ENCODE results near the gene NUP133.
"Not testable (repeated sequence)": the region's sequence is repeated elsewhere in the genome, so short reads cannot be mapped to it uniquely, and the experiment has no call there.

NUP133 gene

DNA sequence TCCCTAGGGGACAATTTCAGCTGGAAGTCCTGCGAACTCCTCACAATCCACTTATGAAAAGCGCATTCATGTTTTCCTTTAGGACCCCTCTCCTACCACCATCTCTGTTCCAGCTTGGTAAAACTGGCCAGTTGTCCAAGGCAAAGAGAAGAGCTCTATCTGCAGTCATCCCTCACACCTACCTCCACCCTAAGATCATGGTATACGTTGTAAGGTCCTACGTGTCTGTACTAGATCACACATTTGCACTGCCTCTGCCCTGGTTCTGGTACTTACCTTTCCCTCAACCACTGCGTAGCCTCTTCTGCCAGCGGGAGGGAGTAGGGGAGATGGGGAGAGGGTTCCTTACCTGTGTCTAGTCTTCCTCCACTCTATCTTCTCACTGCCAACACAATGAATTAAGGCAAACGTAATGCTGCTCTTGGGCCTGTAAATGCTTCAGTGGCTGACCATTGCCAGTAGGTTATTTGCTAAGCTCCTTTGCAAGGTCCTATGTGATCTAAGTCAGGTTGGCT lies 739 bp upstream of the NUP133 start:
- DNase-seq: no peak

DNA sequence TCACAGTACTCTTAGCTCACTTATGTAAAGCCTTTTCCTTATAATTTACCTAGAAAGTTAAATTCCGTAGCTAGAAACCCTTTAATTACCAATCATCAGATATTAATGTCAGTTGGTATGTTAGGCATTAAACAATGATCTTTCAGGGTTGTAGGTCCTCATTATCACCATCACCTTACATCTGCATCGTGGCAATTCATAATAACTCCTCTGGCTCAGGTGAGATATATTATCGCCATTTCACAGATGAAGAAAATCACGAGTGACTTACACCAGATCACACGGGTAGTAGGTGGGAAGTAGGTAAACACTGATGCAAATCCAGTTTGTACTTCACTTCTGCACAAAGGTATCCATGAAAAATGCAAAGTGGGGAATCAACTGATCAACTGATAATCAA lies 639 bp downstream of the NUP133 start:
- no peak for DNase-seq

DNA sequence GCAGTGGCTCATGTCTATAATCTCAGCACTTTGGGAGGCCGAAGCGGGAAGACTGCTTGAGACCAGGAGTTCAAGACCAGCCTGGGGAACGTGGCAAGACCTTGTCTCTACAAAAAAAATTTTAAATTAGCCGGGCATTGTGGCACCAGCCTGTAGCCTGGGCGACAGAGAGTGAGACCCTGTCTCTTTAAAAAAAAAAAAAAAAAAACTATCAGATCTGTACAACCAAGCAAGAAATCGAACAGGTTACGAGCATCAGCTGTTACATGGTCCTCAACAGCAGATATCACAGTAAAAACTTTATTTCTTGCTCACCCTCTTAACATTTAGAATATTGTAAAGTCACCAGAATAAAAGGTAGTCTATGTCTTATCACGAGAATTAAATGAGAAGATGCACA lies 1.5 kb downstream of the NUP133 start:
- no peak for DNase-seq

DNA sequence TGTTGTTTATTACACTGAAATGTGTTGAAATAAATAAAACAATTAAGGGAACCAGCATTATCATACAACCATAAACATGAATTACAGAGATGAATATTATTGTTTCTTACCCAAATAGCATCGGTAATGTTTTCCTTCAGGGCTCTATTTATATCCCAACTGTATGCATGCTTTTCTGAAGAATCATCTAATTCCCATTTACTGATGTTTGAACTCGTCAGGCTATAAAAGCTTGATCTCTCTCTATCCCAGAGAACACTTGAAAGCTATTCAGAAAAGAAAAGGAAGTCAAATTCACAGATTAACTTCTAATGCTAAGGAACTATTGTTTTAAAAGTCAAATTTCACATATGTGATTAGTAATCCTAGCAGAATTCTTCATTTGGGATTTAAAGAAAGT lies 12.4 kb downstream of the NUP133 start:
- DNase-seq: no peak

DNA sequence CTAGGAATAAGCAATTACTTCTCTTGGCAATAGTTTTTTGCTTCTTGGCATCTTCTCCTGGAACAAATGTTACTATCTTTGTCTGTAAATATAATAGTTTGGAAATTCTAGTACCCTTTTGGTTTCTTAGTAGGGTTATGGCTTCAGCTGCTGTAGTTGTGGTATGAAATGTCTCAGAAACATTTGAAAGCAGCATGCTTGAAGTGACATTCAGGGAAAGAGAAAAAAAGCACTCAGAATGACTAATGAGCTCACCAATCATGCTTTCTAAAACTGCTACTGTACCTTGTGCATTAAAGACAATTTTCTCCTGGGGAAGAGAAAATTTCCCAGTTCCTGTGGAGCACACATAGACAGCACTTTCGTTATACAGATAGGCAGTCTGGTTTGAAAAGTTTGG lies 21.0 kb downstream of the NUP133 start:
- no peak for DNase-seq

DNA sequence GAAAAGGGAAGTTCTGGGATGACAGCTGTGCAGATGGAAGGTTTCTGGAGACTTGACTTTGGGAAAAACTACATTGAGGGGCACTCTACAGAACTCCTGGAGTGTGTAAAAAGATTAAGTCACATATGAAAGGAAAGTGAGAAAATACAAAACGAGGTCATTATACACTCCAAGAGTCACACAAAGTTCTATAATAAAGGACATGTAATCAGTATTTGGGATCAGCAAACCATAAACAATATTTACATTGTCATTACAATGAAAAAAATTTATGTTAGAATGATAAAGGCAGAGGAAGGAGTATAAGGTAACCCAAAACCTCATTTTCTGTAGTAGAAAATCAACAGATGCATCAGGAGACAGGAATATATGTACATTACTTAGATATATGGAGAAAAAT lies 22.8 kb downstream of the NUP133 start:
- no peak for DNase-seq

DNA sequence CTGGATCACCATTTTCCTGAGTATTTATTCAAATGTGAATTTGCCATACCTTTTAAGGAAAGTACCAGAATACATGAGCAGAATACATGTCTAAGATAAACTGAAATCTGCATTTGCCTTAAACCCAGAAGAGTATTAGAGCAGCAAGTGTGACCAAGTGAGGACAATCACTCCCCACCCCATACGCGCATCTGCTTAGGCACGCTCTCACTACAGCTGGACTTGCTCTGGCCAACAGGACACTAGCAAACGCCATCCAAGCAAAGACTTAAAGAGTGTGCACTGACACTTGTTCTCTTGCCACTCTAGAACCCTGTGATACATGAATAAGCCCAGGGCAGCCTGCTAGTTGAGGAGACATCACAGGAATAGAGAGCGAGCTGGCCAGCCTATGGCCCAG lies 25.6 kb downstream of the NUP133 start:
- no peak for DNase-seq

DNA sequence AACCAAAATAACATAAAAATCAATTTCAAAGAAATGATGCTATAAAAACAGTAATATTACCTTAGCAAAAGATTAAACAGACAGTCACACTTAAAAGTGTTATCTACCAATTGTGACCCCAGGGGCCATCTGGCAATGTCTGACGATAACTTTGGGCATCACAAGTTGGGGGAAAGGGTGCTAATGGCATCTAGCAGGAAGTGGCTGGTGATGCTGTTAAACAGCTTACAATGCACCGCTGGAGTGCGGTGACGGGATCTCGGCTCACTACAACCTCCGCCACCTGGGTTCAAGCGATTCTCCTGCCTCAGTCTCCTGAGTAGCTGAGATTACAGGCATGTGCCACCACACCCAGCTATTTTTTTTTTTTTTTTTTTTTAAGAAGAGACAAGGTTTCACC lies 27.6 kb downstream of the NUP133 start:
- DNase-seq: no peak

DNA sequence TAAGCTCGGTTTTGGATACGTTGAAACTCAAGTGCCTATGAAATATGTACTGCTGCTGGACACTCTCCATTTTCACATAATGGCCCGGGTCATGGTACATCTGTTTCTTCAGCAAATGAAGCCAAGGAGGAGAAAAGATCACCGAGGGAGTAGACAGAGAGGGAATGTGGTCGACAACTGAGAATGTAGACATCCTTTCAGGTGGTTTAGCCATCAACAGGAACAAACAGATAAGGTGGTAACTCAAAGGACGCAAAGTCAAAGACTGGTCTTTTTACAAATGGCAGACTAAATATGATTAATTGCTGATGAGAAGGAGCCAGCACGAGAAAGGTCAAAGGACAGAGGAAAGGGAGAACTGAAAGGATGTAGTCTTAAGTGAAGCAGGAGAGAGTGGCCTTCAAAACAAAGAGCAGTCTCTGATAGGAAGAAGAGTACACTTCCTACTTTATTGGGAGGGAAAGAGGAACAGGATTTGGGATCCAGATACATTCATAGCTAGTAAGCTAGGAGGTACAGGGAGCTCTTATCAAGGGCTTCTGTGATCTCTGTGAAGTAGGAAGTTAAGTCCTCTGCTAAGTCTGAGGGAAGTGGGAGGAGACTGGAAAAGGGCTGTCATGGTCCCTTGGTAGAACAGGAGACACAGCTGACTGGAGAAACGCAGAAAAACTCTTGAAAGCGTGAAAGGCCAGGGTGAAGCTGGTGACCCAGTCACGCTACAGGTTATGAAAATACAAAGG lies 28.3 kb downstream of the NUP133 start:
- DNase-seq: no peak

DNA sequence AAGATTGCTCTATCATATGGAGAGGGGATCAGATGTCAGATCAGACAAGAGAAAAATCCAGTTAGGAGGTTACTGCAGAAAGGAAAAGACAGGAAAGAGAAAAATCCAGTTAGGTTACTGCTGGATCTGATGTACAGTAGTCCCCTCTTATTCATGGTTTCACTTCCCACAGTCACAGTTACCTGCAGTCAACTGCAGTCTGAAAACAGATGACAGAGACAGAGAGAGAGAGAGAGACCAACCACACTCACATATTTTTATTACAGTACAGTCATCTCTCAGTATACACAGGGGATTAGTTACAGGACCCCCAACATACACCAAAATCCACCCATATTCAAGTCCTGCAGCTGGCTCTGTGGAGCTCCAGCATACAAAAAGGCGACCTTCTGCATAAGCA lies 29.3 kb downstream of the NUP133 start:
- DNase-seq: peak; percentile 6

DNA sequence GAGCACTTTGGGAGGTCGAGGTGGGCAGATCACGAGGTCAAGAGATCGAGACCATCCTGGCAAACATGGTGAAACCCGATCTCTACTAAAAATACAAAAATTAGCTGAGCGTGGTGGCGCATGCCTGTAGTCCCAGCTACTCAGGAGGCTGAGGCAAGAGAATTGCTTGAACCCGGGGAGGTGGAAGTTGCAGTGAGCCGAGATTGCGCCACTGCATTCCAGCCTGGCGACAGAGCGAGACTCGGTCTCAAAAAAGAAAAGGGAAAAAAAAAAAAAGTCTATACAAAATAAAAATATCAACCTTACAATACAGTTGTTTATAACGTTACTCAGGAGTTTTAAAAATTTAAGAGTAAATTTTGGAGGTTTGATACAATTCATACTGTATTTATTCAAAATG lies 32.3 kb downstream of the NUP133 start:
- not testable (repeated sequence) for DNase-seq

DNA sequence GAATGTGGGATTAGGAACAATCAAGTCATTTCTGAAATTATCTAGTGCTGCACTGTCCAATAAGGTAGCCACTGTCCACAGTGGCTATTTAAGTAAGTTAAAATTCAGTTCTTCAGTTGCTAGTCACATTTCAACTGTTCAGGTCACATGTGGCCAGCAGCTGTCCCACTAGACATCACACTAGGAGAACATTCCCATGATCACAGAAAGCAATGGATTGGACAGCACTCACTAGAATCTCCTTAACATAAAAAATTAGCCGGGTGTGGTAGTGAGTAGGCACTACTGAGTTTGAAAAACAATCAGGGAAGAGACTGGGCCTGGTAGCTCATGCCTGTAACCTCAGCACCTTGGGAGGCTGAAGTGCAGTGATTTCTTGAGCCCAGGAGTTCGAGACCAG lies 33.6 kb downstream of the NUP133 start:
- DNase-seq: no peak

DNA sequence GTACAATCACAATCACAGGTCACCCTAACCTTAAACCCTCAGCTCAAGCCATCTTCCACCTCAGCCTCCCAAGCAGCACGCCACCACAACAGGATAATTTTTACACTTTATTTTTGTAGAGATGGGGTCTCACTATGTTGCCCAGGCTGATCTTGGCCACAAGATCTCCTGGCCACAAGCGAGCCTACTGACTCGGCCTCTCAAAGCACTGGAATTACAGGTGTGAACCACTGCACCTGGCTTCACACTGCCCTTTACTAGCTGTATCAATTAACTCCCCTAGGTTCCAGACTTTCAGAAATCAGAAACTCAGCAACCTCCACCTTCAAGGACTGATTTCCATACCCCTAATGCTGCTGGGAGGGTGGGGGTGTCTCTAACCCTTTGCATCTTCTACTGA lies 37.0 kb downstream of the NUP133 start:
- DNase-seq: no peak

DNA sequence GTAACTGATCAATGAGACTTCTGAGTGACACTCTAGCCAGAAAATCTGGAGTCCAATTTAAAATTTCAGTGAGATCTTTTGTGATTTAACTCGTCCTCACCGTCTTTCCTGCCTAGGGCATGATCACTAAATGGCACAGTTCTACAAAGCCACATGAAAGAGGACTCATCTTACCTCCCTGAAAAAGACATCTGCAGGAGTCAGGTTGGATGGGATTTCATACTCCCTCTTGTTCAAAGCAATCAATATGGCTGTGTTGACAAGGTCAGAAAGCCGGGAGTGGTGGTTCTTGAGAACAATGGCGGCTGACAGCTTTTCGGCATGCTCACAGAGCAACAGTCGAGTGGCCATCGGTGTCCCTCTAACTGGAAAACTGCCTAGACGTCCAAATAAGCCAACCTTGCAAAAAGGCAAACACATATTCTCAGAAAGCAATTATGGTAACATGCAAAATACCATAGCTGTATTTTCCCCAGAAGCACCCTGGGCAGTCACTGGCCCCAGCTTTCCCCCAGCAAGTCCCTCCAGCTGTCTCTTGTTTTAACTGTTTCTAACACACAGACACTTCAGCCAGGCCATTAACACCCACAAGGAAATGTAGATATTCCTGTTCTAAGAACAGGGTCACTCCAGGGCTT lies 37.6 kb downstream of the NUP133 start:
- no peak for DNase-seq

DNA sequence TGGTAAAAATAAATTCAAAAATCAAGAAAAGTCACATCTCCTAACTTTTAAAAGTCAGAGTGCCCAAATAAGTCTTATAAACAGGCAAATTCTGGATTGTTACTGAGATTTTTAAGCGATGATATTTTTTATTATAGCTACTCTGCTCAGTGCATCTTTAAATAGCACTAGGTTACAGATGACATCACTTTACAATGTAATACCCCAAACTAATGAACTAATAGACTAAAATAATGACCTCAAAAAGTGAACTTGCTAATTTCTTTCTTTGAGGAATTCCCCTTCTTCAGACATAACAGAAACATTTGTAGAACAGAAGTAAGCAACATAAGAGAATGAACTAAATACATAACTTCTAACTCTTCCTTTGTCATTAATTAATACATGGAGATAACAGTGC lies 41.3 kb downstream of the NUP133 start:
- DNase-seq: no peak

DNA sequence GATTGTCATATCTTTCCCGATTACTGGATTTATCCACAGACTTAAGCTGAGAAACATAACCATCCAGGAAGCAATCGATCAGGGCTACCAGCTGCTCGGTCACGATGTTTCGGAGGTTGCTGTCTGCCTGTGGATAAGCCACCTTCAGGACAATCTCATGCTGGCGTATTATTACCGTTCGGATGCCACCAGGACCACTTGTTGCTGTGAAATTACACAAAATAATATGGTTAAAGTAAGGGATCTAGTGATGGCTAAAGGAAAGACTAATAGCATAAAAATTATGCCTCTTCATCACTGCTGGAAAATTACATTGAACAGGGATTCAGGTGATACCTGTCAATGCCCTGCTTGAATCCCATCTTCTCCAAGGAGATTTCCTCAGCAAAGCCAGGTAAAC lies 43.5 kb downstream of the NUP133 start:
- no peak for DNase-seq

DNA sequence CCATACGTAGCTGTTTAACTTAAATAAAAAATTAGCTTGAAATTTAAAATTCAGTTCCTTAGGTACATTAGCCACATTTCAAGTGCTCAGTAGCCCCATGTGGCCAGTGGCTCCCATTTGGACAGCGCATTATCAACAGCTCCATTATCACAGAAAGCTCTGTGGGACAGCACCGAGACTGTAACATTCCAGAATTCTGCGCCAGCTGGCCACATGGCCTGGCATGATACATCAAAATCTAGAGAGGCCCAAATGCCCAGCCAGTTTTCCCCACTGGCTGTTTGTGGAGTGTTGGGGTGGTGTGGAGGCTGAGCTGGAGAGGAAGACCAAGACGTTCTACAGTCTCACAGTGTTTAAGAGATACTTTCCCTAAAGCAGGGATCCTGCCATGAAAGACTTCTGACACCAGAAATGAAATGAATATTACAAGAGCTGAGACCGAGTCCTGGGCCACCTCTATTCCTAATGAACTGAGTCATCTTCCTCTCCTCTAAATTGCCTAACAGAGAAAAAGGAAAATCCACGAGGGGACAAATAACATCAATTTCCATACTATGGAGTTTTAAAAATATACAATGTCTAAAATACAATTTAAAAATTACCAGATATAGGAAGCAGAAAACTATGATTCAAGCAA lies 47.0 kb downstream of the NUP133 start:
- no peak for DNase-seq

DNA sequence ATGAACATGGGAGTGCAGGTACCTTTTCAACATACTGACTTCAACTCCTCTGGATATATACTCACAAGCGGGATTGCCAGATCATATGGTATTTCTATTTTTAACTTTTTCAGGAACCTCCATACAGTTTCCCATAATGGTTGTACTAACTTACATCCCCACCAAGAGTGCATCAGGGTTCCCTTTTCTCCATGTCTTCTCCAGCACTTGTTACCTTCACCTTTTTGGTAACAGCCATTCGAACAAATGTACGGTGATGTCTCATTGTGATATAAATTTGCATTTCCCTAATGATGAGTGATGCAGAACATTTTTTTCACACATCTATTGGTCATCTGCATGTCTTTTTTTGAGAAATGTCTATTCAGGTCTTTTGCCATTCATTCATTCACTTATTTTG lies 48.3 kb downstream of the NUP133 start:
- DNase-seq: no peak

DNA sequence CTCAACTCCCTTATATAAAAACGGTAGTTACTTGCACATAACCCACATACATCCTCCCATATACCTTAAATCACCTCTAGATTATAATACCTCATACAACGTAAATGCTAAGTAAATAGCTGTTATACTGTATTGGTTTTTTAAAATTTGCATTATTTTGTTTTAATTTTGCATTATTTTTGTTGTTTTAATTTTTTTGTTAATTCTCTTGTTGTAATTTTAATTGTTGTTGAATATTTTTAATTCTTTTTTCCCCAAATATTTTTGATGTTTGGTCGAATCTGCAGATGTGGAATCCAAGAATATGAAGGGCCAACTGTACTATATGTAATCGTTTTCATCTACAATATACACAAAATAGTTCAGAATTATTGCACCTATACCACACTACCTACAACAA lies 50.7 kb downstream of the NUP133 start:
- DNase-seq: no peak

DNA sequence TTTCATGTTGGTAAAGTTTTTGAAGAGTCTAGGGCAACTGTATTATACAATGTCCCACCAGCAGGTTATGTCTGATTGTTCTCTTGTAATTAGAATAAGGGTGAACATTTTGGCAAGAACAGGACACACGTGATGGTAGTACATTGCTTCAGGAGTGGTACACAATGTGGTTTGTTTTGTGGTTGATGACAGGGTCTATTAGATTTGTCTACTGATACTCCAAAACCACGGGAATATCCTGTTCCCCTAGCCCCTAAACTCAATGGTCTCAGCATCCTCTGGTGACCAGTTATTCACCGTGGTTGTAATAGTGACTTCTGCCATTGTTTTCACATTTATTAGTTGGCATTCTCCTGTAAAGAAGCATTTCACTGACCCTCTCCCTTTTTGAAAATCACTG lies 52.1 kb downstream of the NUP133 start:
- no peak for DNase-seq

DNA sequence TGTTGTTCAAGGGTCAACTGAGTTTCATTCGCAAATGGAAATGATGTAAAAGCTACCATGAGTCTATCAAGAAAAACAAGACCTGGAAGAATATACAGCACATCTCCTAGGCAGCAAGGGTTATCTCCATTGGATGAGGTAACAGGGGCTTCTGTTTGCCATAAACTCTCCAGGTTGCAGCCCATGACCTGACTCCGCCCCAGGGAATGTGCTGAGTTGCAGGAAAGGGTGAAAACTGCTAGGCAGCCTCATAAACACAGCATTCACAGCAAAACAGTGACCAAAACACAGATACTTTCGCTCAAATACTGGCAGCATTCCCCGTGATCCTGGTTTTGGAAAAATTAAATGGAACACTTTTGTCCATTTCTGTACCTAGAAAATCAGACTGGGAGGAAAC lies 54.1 kb downstream of the NUP133 start:
- no peak for DNase-seq

DNA sequence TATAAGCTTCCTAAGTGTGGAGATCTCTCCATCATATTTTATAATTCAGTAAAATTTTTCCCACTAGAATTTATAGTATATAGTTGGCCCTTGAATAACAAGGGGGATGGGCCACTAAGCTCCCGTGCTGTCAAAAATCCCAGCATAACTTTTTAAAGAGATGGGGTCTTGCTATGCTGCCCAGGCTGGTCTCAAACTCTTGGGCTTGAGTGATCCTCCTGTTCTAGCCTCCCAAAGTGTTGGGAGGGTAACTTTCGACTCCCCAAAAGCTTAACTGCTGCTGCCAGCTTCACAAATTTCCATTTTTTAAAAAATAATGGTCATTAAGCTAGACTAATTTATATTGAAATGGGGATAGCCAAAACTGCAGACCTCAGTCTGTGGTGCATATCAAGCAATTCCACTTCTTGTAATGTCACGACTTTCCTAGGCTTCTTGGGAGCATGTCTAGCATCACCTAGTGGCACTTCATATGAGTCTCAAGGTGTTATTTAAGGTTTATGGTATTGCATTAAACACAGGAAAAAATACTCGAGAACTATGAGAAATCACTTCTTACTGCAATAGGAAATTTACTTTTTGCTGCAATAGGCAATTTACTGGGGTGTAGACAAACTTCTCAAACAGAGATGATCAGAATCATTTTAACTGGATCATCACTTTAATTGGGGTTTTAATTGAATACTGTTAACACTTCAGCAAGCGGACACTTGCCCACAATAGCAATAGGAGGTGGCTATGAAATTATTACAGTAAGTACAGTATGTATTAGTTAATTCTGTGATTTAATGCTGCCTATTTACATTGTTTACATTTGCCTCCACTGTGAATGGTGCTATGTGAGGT lies 55.0 kb downstream of the NUP133 start:
- no peak for DNase-seq

DNA sequence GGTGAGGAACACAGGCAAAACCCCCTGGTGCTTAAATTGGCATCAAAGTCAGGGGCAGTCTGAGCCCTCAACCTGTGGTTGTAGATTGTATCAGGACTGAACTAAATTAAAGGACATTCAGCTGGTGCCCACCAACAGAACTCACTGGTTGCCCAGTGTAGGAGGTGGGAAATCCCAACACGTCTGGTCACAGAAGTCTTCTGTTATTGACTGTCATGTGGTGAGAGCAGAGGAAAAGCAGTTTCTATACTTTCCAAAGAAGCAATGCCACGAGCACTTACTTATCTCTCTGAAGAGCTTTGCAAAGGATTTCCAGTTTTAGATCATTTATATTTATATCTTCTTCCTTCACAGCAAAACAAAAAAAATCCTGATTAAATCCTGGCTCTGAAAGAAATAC lies 59.3 kb downstream of the NUP133 start:
- no peak for DNase-seq
